ENCODE results near the gene LRRC61. TPM values are rescaled to one million over a fixed set of nuclear protein-coding genes. Genes with fewer than 3 reads are reported as not detected.

Gene LRRC61
- total and polyA plus RNA-seq, 2 experiments from 2014 or later: 34.7 to 75.2 TPM

DNA sequence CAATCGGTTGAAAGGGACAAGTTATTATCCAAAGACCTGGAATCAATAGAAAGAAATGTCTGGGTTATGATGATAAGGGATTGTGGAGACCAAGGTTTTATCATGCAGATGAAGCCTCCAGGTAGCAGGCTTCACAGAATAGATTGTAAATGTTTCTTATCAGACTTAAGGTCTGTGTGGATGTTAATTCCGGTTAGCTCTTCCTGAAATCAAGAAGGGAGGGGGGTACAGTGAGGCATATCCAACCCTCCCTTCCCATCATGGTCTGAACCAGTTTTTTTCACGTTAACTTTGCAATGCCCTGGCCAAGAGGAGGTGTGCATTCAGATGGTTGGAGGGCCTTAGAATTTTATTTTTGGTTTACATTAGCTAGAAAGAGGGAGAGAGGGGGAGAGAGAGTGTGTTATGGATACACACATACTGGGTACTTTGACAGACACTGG lies 9.8 kb upstream of the LRRC61 start (continued):
- TF ChIP-seq, protein P1, sequence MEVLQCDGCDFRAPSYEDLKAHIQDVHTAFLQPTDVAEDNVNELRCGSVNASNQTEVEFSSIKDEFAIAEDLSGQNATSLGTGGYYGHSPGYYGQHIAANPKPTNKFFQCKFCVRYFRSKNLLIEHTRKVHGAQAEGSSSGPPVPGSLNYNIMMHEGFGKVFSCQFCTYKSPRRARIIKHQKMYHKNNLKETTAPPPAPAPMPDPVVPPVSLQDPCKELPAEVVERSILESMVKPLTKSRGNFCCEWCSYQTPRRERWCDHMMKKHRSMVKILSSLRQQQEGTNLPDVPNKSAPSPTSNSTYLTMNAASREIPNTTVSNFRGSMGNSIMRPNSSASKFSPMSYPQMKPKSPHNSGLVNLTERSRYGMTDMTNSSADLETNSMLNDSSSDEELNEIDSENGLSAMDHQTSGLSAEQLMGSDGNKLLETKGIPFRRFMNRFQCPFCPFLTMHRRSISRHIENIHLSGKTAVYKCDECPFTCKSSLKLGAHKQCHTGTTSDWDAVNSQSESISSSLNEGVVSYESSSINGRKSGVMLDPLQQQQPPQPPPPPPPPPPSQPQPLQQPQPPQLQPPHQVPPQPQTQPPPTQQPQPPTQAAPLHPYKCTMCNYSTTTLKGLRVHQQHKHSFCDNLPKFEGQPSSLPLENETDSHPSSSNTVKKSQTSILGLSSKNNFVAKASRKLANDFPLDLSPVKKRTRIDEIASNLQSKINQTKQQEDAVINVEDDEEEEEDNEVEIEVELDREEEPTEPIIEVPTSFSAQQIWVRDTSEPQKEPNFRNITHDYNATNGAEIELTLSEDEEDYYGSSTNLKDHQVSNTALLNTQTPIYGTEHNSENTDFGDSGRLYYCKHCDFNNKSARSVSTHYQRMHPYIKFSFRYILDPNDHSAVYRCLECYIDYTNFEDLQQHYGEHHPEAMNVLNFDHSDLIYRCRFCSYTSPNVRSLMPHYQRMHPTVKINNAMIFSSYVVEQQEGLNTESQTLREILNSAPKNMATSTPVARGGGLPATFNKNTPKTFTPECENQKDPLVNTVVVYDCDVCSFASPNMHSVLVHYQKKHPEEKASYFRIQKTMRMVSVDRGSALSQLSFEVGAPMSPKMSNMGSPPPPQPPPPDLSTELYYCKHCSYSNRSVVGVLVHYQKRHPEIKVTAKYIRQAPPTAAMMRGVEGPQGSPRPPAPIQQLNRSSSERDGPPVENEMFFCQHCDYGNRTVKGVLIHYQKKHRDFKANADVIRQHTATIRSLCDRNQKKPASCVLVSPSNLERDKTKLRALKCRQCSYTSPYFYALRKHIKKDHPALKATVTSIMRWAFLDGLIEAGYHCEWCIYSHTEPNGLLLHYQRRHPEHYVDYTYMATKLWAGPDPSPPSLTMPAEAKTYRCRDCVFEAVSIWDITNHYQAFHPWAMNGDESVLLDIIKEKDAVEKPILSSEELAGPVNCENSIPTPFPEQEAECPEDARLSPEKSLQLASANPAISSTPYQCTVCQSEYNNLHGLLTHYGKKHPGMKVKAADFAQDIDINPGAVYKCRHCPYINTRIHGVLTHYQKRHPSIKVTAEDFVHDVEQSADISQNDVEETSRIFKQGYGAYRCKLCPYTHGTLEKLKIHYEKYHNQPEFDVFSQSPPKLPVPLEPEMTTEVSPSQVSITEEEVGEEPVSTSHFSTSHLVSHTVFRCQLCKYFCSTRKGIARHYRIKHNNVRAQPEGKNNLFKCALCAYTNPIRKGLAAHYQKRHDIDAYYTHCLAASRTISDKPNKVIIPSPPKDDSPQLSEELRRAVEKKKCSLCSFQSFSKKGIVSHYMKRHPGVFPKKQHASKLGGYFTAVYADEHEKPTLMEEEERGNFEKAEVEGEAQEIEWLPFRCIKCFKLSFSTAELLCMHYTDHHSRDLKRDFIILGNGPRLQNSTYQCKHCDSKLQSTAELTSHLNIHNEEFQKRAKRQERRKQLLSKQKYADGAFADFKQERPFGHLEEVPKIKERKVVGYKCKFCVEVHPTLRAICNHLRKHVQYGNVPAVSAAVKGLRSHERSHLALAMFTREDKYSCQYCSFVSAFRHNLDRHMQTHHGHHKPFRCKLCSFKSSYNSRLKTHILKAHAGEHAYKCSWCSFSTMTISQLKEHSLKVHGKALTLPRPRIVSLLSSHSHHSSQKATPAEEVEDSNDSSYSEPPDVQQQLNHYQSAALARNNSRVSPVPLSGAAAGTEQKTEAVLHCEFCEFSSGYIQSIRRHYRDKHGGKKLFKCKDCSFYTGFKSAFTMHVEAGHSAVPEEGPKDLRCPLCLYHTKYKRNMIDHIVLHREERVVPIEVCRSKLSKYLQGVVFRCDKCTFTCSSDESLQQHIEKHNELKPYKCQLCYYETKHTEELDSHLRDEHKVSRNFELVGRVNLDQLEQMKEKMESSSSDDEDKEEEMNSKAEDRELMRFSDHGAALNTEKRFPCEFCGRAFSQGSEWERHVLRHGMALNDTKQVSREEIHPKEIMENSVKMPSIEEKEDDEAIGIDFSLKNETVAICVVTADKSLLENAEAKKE (CRISPR knock-in tag; IDR thresholded peaks at IDR 0.05): no peak
- no peak for TF ChIP-seq POLR2AphosphoS5 (IDR thresholded peaks at IDR 0.05; ENCODE audit: low read depth)
- TF ChIP-seq, protein P2, sequence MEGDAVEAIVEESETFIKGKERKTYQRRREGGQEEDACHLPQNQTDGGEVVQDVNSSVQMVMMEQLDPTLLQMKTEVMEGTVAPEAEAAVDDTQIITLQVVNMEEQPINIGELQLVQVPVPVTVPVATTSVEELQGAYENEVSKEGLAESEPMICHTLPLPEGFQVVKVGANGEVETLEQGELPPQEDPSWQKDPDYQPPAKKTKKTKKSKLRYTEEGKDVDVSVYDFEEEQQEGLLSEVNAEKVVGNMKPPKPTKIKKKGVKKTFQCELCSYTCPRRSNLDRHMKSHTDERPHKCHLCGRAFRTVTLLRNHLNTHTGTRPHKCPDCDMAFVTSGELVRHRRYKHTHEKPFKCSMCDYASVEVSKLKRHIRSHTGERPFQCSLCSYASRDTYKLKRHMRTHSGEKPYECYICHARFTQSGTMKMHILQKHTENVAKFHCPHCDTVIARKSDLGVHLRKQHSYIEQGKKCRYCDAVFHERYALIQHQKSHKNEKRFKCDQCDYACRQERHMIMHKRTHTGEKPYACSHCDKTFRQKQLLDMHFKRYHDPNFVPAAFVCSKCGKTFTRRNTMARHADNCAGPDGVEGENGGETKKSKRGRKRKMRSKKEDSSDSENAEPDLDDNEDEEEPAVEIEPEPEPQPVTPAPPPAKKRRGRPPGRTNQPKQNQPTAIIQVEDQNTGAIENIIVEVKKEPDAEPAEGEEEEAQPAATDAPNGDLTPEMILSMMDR (conservative IDR thresholded peaks at IDR 0.05; ENCODE audit: low read depth in 2 of 2): no peak
- TF ChIP-seq ZNF114 (CRISPR knock-in tag; IDR thresholded peaks at IDR 0.05): no peak
- no peak for TF ChIP-seq JUNB (IDR thresholded peaks at IDR 0.05; ENCODE audit: unreplicated experiment)
- TF ChIP-seq NANOG (IDR thresholded peaks at IDR 0.05; ENCODE audit: borderline replicate concordance): no peak
- TF ChIP-seq, protein P3, sequence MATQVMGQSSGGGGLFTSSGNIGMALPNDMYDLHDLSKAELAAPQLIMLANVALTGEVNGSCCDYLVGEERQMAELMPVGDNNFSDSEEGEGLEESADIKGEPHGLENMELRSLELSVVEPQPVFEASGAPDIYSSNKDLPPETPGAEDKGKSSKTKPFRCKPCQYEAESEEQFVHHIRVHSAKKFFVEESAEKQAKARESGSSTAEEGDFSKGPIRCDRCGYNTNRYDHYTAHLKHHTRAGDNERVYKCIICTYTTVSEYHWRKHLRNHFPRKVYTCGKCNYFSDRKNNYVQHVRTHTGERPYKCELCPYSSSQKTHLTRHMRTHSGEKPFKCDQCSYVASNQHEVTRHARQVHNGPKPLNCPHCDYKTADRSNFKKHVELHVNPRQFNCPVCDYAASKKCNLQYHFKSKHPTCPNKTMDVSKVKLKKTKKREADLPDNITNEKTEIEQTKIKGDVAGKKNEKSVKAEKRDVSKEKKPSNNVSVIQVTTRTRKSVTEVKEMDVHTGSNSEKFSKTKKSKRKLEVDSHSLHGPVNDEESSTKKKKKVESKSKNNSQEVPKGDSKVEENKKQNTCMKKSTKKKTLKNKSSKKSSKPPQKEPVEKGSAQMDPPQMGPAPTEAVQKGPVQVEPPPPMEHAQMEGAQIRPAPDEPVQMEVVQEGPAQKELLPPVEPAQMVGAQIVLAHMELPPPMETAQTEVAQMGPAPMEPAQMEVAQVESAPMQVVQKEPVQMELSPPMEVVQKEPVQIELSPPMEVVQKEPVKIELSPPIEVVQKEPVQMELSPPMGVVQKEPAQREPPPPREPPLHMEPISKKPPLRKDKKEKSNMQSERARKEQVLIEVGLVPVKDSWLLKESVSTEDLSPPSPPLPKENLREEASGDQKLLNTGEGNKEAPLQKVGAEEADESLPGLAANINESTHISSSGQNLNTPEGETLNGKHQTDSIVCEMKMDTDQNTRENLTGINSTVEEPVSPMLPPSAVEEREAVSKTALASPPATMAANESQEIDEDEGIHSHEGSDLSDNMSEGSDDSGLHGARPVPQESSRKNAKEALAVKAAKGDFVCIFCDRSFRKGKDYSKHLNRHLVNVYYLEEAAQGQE (IDR thresholded peaks at IDR 0.05; ENCODE audit: unreplicated experiment): no peak
- no peak for TF ChIP-seq CREB1 (CRISPR knock-in tag; IDR thresholded peaks at IDR 0.05; ENCODE audit: low read depth)
